ENCODE results near the gene F7. TPM values are rescaled to one million over a fixed set of nuclear protein-coding genes. Genes with fewer than 3 reads are reported as not detected.

F7 gene
- total RNA-seq, 1 donor from 2014 or later = under 0.01 TPM

DNA sequence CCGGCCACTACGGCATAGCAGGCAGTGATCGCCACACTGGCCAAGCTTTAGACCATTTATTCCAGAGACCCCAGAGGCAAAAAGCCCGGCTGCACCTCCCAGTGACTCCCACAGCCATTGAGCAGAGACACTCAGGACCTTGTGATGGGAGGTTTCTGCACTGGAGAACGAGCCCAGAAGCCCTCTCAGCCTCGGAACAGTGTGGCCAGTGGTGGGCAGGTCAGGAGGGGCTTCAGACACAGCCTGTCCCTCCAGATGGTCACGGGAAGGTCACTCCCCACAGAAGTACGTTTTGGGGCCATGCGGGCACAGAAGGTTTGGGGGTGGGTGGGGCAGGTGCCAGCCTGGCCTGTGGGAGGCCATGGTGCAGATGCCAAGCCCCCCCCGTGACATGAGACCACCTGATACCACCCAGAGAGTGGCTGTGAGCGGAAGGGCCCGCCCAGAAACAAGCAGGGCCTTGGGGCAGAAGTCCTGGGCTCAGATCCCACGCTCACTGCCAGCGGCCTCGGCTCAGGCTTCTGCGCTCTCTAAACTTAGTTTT is 16.4 kb downstream of the F7 start:
- no peak overlapping the region for H3K27ac ChIP-seq (ENCODE audit: low read depth, low read length)
- H3K4me1 ChIP-seq (ENCODE audit: control insufficient read depth in 3 of 3, insufficient read depth in 3 of 3, low read length in 3 of 3) = peaks cover 0 to 9% (median 3%) of the 10 kb centered on the region in 3 donors
- peaks cover 0 to 39% (median 17%) of the 10 kb centered on the region in 3 donors for H3K27me3 ChIP-seq (ENCODE audit: control insufficient read depth in 3 of 3, insufficient read depth in 3 of 3, low read length in 3 of 3)
- no peak overlapping the region for H3K9ac ChIP-seq (ENCODE audit: low read depth in 1 of 3, low read length in 3 of 3)
- H3K4me3 ChIP-seq (ENCODE audit: low read length in 3 of 3) = no peak overlapping the region
- H3K9me3 ChIP-seq (ENCODE audit: control insufficient read depth in 3 of 3, low read length in 3 of 3) = no peaks in the 10 kb centered on the region
- H3K36me3 ChIP-seq (ENCODE audit: control insufficient read depth in 3 of 3, insufficient read depth in 3 of 3, low read length in 3 of 3) = no peaks in the 10 kb centered on the region

DNA sequence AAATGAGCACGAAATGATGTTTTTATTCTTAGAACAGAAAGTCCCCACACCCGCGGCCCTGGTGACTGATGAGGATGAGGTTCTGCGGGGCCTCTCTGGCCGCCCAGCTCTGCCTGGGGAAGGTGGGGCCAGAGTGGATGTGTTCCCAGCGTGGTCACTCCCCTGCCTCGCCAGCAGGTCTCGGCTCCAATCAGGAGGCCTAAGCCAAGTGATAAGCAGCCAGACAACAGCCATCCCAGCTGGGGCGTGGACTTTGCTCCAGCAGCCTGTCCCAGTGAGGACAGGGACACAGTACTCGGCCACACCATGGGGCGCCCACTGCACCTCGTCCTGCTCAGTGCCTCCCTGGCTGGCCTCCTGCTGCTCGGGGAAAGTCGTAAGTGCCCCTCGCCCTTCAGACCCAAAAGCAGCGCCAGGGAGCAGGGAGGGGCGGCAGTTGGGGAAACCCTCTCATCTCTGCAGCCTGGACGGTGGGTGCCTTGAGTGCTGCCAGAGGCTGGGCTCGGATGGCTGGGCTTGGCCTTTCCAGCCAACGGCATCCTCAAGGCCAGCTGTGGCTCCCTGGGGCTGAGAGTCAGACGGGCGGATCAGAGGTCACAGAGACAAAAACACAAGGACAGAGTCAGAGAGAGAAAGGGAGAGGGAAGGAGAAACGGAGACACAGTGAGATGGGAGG is 17.1 kb downstream of the F7 start, which contains the start of gene F10:
Gene F10 (plus strand): TSS at position 250 of the 676 bp plus-strand sequence. CDS start 57 bp downstream, at position 307.
- no peaks in the 10 kb centered on the region for H3K9me3 ChIP-seq (ENCODE audit: control insufficient read depth in 3 of 3, low read length in 3 of 3)
- H3K36me3 ChIP-seq (ENCODE audit: control insufficient read depth in 3 of 3, insufficient read depth in 3 of 3, low read length in 3 of 3) = no peaks in the 10 kb centered on the region
- H3K9ac ChIP-seq (ENCODE audit: low read depth in 1 of 3, low read length in 3 of 3) = peak within 1 kb of the TSS; percentile 14 to 54 (median 51)
- H3K27ac ChIP-seq (ENCODE audit: low read depth, low read length) = peak within 1 kb of the TSS; percentile 40
- peaks cover 0 to 9% (median 3%) of the 10 kb centered on the region in 3 donors for H3K4me1 ChIP-seq (ENCODE audit: control insufficient read depth in 3 of 3, insufficient read depth in 3 of 3, low read length in 3 of 3)
- peaks cover 0 to 39% (median 14%) of the 10 kb centered on the region in 3 donors for H3K27me3 ChIP-seq (ENCODE audit: control insufficient read depth in 3 of 3, insufficient read depth in 3 of 3, low read length in 3 of 3)
- H3K4me3 ChIP-seq (ENCODE audit: low read length in 3 of 3) = peak within 1 kb of the TSS; percentile 48 to 54 (median 52)

DNA sequence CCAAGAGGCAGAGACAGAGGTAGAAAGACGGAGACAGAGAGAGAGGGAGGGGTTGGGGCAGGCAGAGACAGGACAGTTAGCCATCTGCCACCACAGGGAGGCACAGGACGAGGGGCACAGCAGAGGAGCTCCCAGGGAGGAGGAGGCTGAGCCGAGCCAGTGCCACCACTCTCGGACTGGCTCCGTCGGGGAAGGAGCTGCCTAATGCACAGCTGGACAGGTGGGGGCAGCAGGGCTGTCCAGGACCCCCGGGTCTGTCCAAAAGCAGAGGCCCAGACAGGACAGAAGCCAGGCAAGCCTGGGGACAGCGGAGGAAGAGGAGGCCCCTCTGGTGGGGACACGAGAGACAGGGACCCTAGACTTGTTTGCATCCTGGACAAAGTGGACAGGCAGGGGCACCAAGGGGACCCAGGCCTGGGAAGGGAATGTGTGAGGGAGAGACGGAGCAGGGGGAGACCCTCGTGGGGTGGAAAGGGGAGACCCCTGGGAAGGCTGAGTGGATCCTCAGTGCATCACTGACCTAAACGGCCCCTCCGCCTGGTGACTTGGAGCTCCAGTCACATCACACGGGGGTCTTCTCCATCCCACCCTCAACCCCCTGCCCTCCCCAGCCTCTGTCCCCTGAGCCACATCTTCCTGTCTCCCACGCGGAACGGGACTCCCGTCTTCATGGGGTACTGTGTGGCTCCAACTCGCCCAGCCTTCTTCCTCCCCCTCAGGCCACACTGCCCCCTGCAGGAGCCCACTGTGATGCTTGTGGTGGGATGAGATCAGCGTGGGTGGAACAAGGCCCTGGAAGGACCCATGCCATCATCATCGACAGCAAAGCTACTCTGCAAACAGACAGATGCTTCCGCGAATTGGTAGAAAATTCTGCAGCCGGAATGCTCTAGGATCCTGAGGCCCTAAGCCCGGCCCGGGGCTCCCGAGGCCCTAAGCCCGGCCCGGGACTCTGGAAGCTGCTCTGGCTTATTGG is 17.9 kb downstream of the F7 start:
- Histone ChIP-seq H3K9me3 (ENCODE audit: control insufficient read depth in 3 of 3, low read length in 3 of 3) (no peaks in the 10 kb centered on the region), H3K4me1 (ENCODE audit: control insufficient read depth in 3 of 3, insufficient read depth in 3 of 3, low read length in 3 of 3) (peaks cover 0 to 9% (median 3%) of the 10 kb centered on the region in 3 donors), H3K27me3 (ENCODE audit: control insufficient read depth in 3 of 3, insufficient read depth in 3 of 3, low read length in 3 of 3) (peaks cover 0 to 35% (median 10%) of the 10 kb centered on the region in 3 donors), H3K27ac (ENCODE audit: low read depth, low read length) (peak overlapping the region; percentile 12), H3K4me3 (ENCODE audit: low read length in 3 of 3) (peak overlapping the region; percentile 48 to 54 (median 52)), H3K36me3 (ENCODE audit: control insufficient read depth in 3 of 3, insufficient read depth in 3 of 3, low read length in 3 of 3) (no peaks in the 10 kb centered on the region), H3K9ac (ENCODE audit: low read depth in 1 of 3, low read length in 3 of 3) (peak overlapping the region; percentile 14 to 54 (median 51))

DNA sequence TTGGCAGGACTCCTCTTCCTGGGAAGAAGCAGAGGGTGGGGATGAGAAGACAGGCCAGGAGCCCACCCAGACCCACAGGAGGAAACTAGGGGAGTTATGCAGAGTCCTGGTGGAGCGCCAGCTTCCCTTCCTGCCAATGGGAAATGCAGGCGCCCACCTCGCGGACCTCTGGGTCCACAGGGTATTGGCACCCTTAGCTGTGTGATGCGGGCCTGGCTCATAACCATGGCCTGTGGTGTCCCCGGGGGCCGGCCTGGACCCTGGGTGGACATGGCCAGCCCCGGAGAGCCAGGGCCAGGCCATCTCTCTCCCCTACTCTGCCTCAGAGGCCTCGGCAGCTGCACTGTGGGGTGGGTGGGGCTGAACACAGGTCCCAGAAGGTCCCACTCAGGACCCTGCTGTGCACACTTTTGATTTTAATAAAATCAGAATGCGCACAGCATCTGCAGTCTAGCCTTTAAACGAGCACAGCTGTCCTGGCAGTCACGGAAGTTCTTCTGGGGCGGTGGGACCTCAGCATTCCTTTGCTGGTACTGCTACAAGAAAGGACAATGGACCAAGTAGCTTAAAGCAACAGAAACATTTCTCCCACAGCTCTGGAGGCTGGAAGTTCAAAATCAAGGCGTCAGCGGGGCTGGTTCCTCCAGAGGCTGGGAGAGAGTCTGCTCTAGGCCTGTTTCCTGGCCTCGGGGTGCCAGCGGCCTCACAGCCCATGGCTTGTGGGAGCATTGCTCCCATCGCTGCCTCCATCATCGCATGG is 18.8 kb downstream of the F7 start:
- Histone ChIP-seq H3K9me3 (ENCODE audit: control insufficient read depth in 3 of 3, low read length in 3 of 3) (no peaks in the 10 kb centered on the region), H3K4me3 (ENCODE audit: low read length in 3 of 3) (no peak overlapping the region), H3K36me3 (ENCODE audit: control insufficient read depth in 3 of 3, insufficient read depth in 3 of 3, low read length in 3 of 3) (no peaks in the 10 kb centered on the region), H3K27ac (ENCODE audit: low read depth, low read length) (no peak overlapping the region), H3K27me3 (ENCODE audit: control insufficient read depth in 3 of 3, insufficient read depth in 3 of 3, low read length in 3 of 3) (peaks cover 5 to 34% (median 7%) of the 10 kb centered on the region in 3 donors), H3K4me1 (ENCODE audit: control insufficient read depth in 3 of 3, insufficient read depth in 3 of 3, low read length in 3 of 3) (peaks cover 0 to 9% (median 3%) of the 10 kb centered on the region in 3 donors), H3K9ac (ENCODE audit: low read depth in 1 of 3, low read length in 3 of 3) (no peak overlapping the region)

DNA sequence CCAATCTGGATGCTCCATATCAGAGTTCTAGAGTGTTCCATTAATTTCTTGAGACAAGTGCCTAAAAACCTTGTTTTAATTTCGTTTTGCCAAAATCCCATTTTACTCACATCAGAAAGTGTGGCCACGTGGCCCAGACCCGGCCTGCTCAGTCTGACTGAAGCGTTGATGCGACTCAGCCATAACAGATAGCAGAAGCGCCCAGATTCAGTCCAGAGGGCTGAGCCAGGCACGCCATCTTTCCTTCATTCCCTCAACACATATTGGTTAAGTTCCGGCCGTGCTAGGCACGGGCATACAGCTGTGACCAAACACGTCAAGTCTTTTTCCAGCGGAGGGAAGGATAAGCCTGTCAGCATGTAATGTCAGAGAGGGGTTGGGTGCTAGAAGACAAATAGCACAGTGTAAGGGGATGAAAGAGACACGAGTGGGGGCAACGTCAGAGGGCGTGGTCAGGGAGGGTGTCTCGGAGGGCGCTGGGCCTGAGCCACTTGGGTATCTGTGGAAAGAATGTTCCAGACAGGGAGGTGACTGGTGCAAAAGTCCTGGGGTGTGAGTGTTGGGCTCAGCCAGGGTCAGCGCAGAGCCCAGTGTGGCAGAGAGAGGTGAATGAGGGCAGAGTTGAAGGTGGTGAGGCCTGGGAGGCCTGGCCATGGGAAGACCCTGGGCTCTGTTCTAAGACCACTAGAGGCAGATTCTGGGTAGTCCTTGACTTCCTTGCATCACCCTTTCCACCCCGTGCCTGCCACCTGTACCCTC is 20.1 kb downstream of the F7 start:
- Histone ChIP-seq H3K36me3 (ENCODE audit: control insufficient read depth in 3 of 3, insufficient read depth in 3 of 3, low read length in 3 of 3) (no peaks in the 10 kb centered on the region), H3K27me3 (ENCODE audit: control insufficient read depth in 3 of 3, insufficient read depth in 3 of 3, low read length in 3 of 3) (peaks cover 7 to 29% (median 14%) of the 10 kb centered on the region in 3 donors), H3K4me3 (ENCODE audit: low read length in 3 of 3) (no peak overlapping the region), H3K9me3 (ENCODE audit: control insufficient read depth in 3 of 3, low read length in 3 of 3) (no peaks in the 10 kb centered on the region), H3K27ac (ENCODE audit: low read depth, low read length) (no peak overlapping the region), H3K4me1 (ENCODE audit: control insufficient read depth in 3 of 3, insufficient read depth in 3 of 3, low read length in 3 of 3) (peaks cover 0 to 9% (median 3%) of the 10 kb centered on the region in 3 donors), H3K9ac (ENCODE audit: low read depth in 1 of 3, low read length in 3 of 3) (no peak overlapping the region)

DNA sequence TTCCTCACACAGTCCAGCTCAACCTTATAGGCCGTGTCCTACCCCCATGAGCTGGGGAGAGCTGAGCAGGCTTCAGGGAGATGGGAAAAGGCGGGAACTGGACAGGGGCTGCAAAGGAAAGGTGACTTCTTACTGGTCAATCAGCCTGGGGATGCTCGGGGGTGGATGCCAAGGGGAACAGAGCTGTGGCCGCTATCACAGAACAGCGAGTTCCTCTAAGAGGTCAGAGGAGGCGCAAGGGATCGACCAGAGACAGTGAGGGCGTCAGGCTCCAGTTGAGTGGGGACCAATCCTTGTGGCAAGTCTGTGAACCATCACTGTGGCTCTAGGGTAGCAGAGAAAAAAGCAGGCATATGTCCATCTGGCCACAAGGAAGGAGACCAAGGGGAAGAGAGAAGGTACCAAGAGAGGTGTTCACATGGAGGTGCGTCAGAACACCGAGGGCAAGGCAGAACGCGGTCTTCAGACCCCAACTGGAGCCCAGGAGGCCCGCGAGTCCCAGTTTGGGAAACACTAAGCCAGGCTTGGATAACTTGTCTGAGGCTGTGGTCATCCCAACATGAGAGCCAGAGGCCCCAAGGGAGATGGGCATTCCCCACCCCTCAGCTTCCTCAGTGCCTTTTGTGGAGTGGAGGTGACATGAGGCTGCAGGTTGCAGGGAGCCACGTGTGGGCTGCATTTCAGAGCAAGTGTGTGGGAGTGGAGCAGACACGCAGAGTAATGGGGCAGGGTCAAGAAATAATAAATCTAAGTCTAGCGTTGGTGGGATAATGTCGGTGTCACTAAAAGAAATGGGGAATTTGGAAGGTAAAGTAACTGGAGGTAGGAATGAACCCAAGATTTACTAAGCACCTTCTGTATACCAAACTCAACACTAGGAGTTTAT is 20.9 kb downstream of the F7 start:
- Histone ChIP-seq H3K27me3 (ENCODE audit: control insufficient read depth in 3 of 3, insufficient read depth in 3 of 3, low read length in 3 of 3) (peaks cover 7 to 29% (median 14%) of the 10 kb centered on the region in 3 donors), H3K36me3 (ENCODE audit: control insufficient read depth in 3 of 3, insufficient read depth in 3 of 3, low read length in 3 of 3) (no peaks in the 10 kb centered on the region), H3K4me3 (ENCODE audit: low read length in 3 of 3) (no peak overlapping the region), H3K9ac (ENCODE audit: low read depth in 1 of 3, low read length in 3 of 3) (no peak overlapping the region), H3K9me3 (ENCODE audit: control insufficient read depth in 3 of 3, low read length in 3 of 3) (no peaks in the 10 kb centered on the region), H3K4me1 (ENCODE audit: control insufficient read depth in 3 of 3, insufficient read depth in 3 of 3, low read length in 3 of 3) (peaks cover 0 to 9% (median 3%) of the 10 kb centered on the region in 3 donors), H3K27ac (ENCODE audit: low read depth, low read length) (no peak overlapping the region)

DNA sequence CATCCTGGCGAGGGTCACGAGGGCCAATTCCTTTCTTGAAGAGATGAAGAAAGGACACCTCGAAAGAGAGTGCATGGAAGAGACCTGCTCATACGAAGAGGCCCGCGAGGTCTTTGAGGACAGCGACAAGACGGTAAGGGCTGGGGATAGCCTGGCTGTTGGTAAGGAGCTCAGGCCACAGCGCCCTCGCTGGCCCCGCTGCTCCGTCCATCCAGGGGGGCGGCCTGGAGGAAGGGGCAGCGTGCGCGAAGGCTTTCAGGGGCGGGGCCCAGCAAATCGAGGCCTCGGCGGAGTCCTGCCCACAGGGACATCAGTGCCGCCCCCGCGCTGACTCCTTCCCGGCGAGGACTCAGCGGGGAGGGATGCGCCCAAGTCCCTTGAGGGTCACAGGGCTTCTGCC is 23.9 kb downstream of the F7 start:
- H3K9ac ChIP-seq (ENCODE audit: low read depth in 1 of 3, low read length in 3 of 3) = no peak overlapping the region
- H3K27ac ChIP-seq (ENCODE audit: low read depth, low read length) = no peak overlapping the region
- H3K9me3 ChIP-seq (ENCODE audit: control insufficient read depth in 3 of 3, low read length in 3 of 3) = no peaks in the 10 kb centered on the region
- no peaks in the 10 kb centered on the region for H3K4me1 ChIP-seq (ENCODE audit: control insufficient read depth in 3 of 3, insufficient read depth in 3 of 3, low read length in 3 of 3)
- H3K27me3 ChIP-seq (ENCODE audit: control insufficient read depth in 3 of 3, insufficient read depth in 3 of 3, low read length in 3 of 3) = peaks cover 7 to 11% (median 11%) of the 10 kb centered on the region in 3 donors
- no peak overlapping the region for H3K4me3 ChIP-seq (ENCODE audit: low read length in 3 of 3)
- no peaks in the 10 kb centered on the region for H3K36me3 ChIP-seq (ENCODE audit: control insufficient read depth in 3 of 3, insufficient read depth in 3 of 3, low read length in 3 of 3)

DNA sequence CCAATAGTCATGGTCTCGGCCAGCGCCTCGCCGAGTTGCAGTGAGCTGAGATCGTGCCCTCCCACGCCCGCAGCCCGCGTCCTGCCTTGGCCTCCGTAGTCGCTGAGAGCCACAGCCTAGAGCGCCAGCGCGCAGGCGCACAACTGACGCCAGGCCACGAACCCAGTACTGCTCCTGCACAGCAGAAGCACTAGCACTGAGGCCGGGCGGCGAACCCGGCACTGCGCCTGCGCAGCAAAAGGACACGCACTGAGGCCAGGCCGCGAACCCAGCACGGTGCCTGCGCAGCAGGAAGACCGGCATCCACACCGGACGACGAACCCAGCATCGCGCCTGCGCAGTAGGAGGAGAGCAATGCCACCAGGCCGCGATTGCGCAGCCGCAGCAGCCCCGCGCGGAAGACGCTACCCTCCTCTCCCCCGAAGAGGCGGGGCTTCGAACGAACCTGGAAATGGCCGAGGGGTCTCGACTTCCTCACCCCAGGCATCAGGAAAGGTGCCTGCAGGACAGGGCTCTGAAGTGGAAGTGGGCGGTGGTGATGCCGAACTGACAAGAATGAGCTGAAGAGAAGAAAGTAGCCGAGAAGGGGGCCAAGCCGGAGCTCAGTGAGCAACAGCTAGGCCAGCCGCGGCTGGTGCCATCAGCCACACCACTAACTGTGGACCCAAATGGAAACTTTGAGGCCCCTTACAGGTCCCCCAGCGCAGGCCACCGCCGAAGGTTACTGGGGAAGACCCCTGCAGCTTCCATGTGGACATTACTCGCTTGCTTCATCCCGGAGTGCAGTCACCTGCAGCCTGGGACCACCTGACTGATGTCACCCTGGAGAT is 24.5 kb downstream of the F7 start:
- H3K4me3 ChIP-seq (ENCODE audit: low read length in 3 of 3) = peak overlapping the region in 1 of 3 donors; percentile 22
- H3K36me3 ChIP-seq (ENCODE audit: control insufficient read depth in 3 of 3, insufficient read depth in 3 of 3, low read length in 3 of 3) = no peaks in the 10 kb centered on the region
- H3K4me1 ChIP-seq (ENCODE audit: control insufficient read depth in 3 of 3, insufficient read depth in 3 of 3, low read length in 3 of 3) = no peaks in the 10 kb centered on the region
- H3K27ac ChIP-seq (ENCODE audit: low read depth, low read length) = no peak overlapping the region
- no peaks in the 10 kb centered on the region for H3K9me3 ChIP-seq (ENCODE audit: control insufficient read depth in 3 of 3, low read length in 3 of 3)
- no peak overlapping the region for H3K9ac ChIP-seq (ENCODE audit: low read depth in 1 of 3, low read length in 3 of 3)
- H3K27me3 ChIP-seq (ENCODE audit: control insufficient read depth in 3 of 3, insufficient read depth in 3 of 3, low read length in 3 of 3) = peaks cover 7 to 11% (median 11%) of the 10 kb centered on the region in 3 donors

Measured in skeletal muscle tissue (tissue), 4 donors.